ENCODE measurements around the gene PPFIA3.

- TF ChIP-seq, protein P1, sequence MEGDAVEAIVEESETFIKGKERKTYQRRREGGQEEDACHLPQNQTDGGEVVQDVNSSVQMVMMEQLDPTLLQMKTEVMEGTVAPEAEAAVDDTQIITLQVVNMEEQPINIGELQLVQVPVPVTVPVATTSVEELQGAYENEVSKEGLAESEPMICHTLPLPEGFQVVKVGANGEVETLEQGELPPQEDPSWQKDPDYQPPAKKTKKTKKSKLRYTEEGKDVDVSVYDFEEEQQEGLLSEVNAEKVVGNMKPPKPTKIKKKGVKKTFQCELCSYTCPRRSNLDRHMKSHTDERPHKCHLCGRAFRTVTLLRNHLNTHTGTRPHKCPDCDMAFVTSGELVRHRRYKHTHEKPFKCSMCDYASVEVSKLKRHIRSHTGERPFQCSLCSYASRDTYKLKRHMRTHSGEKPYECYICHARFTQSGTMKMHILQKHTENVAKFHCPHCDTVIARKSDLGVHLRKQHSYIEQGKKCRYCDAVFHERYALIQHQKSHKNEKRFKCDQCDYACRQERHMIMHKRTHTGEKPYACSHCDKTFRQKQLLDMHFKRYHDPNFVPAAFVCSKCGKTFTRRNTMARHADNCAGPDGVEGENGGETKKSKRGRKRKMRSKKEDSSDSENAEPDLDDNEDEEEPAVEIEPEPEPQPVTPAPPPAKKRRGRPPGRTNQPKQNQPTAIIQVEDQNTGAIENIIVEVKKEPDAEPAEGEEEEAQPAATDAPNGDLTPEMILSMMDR (IDR thresholded peaks at IDR 0.05), result no peak
- TF ChIP-seq POLR2A (IDR thresholded peaks at IDR 0.05), result no peak
Measured at GRCh38 chr19:49094505-49095482, 24.6 kb upstream of the PPFIA3 start.

All from esophagus squamous epithelium (tissue), 4 donors.